ENCODE measurements around the gene TBC1D5.

- TF ChIP-seq CTCF (conservative IDR thresholded peaks at IDR 0.05 in 1 of 2, IDR thresholded peaks at IDR 0.05 in 1 of 2; ENCODE audit: extremely low read depth in 1 of 2, insufficient read depth in 1 of 2, low read depth in 1 of 2, low read length in 2 of 2) (no peak), EZH2 (IDR thresholded peaks at IDR 0.05; ENCODE audit: borderline replicate concordance, low read length) (no peak)
These were observed 381.4 kb downstream of the TBC1D5 start for GRCh38 chr3:17360991-17361390.

All from mammary epithelial cell (primary cell).